Fibroblast of lung (primary cell): ENCODE results near the gene B3GALNT2. TPM values are rescaled to one million over a fixed set of nuclear protein-coding genes. Genes with fewer than 3 reads are reported as not detected.

Experiments used
- DNase-seq, 2 donors: peaks; one replicate each; pipeline versions ENCODE4 v3.0.0 to v3.0.0-alpha.2; 2010; ENCODE audit warnings: low read depth in 2 of 2
- H2AFZ ChIP-seq: 2 replicates; pipeline ENCODE4 v1.5.1; 2012; ENCODE audit warnings: low read length, control low read depth, inconsistent platforms
- H3K27ac ChIP-seq: 2 replicates; pipeline ENCODE4 v1.5.1; 2011; ENCODE audit warnings: low read length, control low read depth; ENCODE audit not compliant: insufficient read depth
- H3K27me3 ChIP-seq: 2 replicates; pipeline ENCODE4 v1.5.1; 2011; ENCODE audit warnings: mild to moderate bottlenecking, low read length; ENCODE audit not compliant: control insufficient read depth, insufficient read depth
- H3K36me3 ChIP-seq: 2 replicates; pipeline ENCODE4 v1.5.1; 2011; ENCODE audit warnings: low read length; ENCODE audit not compliant: control insufficient read depth, insufficient read depth
- H3K4me1 ChIP-seq: 2 replicates; pipeline ENCODE4 v1.5.1; 2011; ENCODE audit warnings: low read length; ENCODE audit not compliant: control insufficient read depth, insufficient read depth; ENCODE audit errors: extremely low read depth
- H3K4me2 ChIP-seq: 2 replicates; pipeline ENCODE4 v1.5.1; 2011; ENCODE audit warnings: low read length, control low read depth; ENCODE audit not compliant: insufficient read depth; ENCODE audit errors: extremely low read depth
- H3K4me3 ChIP-seq, 4 experiments: fragments of 200-600 bp in 1 of 4; sonication (generic) in 1 of 4; replicated peaks in 1 of 4; 2 replicates each; pipeline ENCODE4 v1.5.1; 2011 to 2016; ENCODE audit warnings: low read length in 4 of 4, low read depth in 3 of 4, mild to moderate bottlenecking in 3 of 4, control low read depth in 2 of 4, inconsistent platforms in 1 of 4, mixed read lengths in 1 of 4; ENCODE audit not compliant: insufficient read depth in 1 of 4; ENCODE audit errors: control extremely low read depth in 1 of 4
- H3K79me2 ChIP-seq: 2 replicates; pipeline ENCODE4 v1.5.1; 2012; ENCODE audit warnings: mild to moderate bottlenecking, low read length, inconsistent platforms; ENCODE audit not compliant: control insufficient read depth, insufficient read depth
- H3K9ac ChIP-seq: 2 replicates; pipeline ENCODE4 v1.5.1; 2011; ENCODE audit warnings: mild to moderate bottlenecking, low read length, control low read depth; ENCODE audit not compliant: insufficient read depth
- H3K9me3 ChIP-seq: 2 replicates; pipeline ENCODE4 v1.5.1; 2012; ENCODE audit warnings: low read depth, low read length; ENCODE audit not compliant: control insufficient read depth, insufficient read depth
- H4K20me1 ChIP-seq: 2 replicates; pipeline ENCODE4 v1.5.1; 2011; ENCODE audit warnings: low read length; ENCODE audit not compliant: control insufficient read depth, insufficient read depth; ENCODE audit errors: extremely low read depth
- CTCF ChIP-seq, 2 donors: IDR thresholded peaks in 1 of 2; conservative IDR thresholded peaks in 1 of 2; 1 replicate in 1 of 2; 2 replicates in 1 of 2; pipeline ENCODE4 v1.5.1; 2011 to 2012; ENCODE audit warnings: low read length in 2 of 2, control low read depth in 1 of 2, inconsistent platforms in 1 of 2, low read depth in 1 of 2, mild to moderate bottlenecking in 1 of 2
- EZH2 ChIP-seq: IDR thresholded peaks from 2 replicates; pipeline ENCODE4 v1.5.1; 2012; ENCODE audit warnings: low read length, control low read depth, mild to moderate bottlenecking; ENCODE audit errors: missing control alignments
- polyA plus RNA-seq, 2 donors: library from polyadenylated mRNA; depleted of rRNA in 1 of 2; stranded (reverse) in 1 of 2; unstranded in 1 of 2; fragments of >200 nt; gene quantifications; 2 replicates each; pipeline ENCODE4 v1.2.1, GENCODE V29; 2011 to 2012; ENCODE audit warnings: missing spikeins in 1 of 2
- total RNA-seq: library from RNA; depleted of rRNA; stranded (reverse); fragments of >200 nt; gene quantifications from 2 replicates; pipeline ENCODE4 v1.2.1, GENCODE V29; 2014

The B3GALNT2 gene
- total and polyA plus RNA-seq, 2 donors (not counting 1 experiment from before 2014, with no cell fraction given), result 23.1 to 51.4 TPM

- Histone ChIP-seq H2AFZ (peak overlapping the region; percentile 82), H3K36me3 (no peaks in the 10 kb centered on the region), H3K79me2 (peaks cover 34% of the 10 kb centered on the region), H3K4me2 (peak overlapping the region; percentile 90), H3K27me3 (no peaks in the 10 kb centered on the region), H3K9me3 (no peaks in the 10 kb centered on the region), H4K20me1 (no peaks in the 10 kb centered on the region), H3K27ac (peak overlapping the region; percentile 84), H3K4me1 (peaks cover 2% of the 10 kb centered on the region), H3K4me3 (peak overlapping the region; percentile 70 to 88 (median 82)), H3K9ac (peak overlapping the region; percentile 21)
- TF ChIP-seq CTCF (conservative IDR thresholded peaks at IDR 0.05 in 1 of 2, IDR thresholded peaks at IDR 0.05 in 1 of 2; ENCODE audit: low read depth in 1 of 2, low read length in 2 of 2), result no peak
- TF ChIP-seq EZH2, result no peak
- DNase-seq, result peak; percentile 51 to 58
Observed at GRCh38 chr1:235502601-235503402, 1.4 kb downstream of the B3GALNT2 start.

GRCh38 chr1:235500971-235501540 is 3.2 kb downstream of the B3GALNT2 start:
- Histone ChIP-seq H3K27me3 (no peaks in the 10 kb centered on the region), H3K4me3 (no peak overlapping the region), H3K4me2 (no peak overlapping the region), H4K20me1 (no peaks in the 10 kb centered on the region), H3K4me1 (peaks cover 2% of the 10 kb centered on the region), H2AFZ (no peak overlapping the region), H3K9ac (no peak overlapping the region), H3K9me3 (no peaks in the 10 kb centered on the region), H3K36me3 (no peaks in the 10 kb centered on the region), H3K27ac (no peak overlapping the region), H3K79me2 (peaks cover 35% of the 10 kb centered on the region)
- DNase-seq, result peak in 1 of 2 donors; percentile 78
- no peak for TF ChIP-seq EZH2
- TF ChIP-seq CTCF (conservative IDR thresholded peaks at IDR 0.05 in 1 of 2, IDR thresholded peaks at IDR 0.05 in 1 of 2; ENCODE audit: low read depth in 1 of 2, low read length in 2 of 2), result no peak

DNA sequence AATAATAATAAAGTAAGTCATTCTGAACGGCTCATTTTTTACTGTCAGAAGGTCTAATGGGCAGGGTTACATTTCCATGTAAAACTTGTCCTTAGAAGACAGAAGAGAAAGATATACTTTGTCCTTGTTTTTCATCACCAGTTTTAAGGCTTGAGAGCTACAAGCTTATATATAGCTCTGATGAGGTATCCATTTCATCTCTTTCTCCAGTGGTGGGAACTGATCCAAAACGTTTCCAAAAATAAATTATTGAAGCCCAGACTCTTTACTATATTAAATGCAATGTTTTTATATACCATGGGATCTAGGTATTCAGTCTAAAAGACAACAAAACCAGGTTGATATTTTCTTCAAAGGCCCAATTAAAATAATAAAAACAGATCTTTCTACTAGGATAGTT is 8.7 kb downstream of the B3GALNT2 start:
- no peaks in the 10 kb centered on the region for H4K20me1 ChIP-seq
- TF ChIP-seq EZH2 (no peak), CTCF (conservative IDR thresholded peaks at IDR 0.05 in 1 of 2, IDR thresholded peaks at IDR 0.05 in 1 of 2; ENCODE audit: low read depth in 1 of 2, low read length in 2 of 2) (no peak)
- no peak for DNase-seq
- H3K36me3 ChIP-seq, result peaks cover 4% of the 10 kb centered on the region
- H3K9me3 ChIP-seq, result no peaks in the 10 kb centered on the region
- no peak overlapping the region for H3K9ac ChIP-seq
- no peaks in the 10 kb centered on the region for H3K27me3 ChIP-seq
- H2AFZ ChIP-seq, result no peak overlapping the region
- H3K4me1 ChIP-seq, result no peaks in the 10 kb centered on the region
- H3K4me3 ChIP-seq, result no peak overlapping the region
- H3K4me2 ChIP-seq, result no peak overlapping the region
- peaks cover 14% of the 10 kb centered on the region for H3K79me2 ChIP-seq
- no peak overlapping the region for H3K27ac ChIP-seq
